Measurements from ENCODE around the gene ISCU.

ISCU gene

GRCh38 chr12:108519558-108519957 is 42.8 kb upstream of the ISCU start:
- H3K27ac ChIP-seq (ENCODE audit: low read depth in 2 of 2, low read length in 2 of 2), result no peak overlapping the region
- no peak overlapping the region for H3K4me3 ChIP-seq (ENCODE audit: low read length in 2 of 2)
- no peaks in the 10 kb centered on the region for H3K27me3 ChIP-seq (ENCODE audit: control insufficient read depth in 2 of 2, insufficient read depth in 2 of 2, low read length in 2 of 2)

GRCh38 chr12:108523365-108523764 is 39.0 kb upstream of the ISCU start:
- Histone ChIP-seq H3K4me3 (ENCODE audit: low read length in 2 of 2) (no peak overlapping the region), H3K36me3 (ENCODE audit: control insufficient read depth in 2 of 2, insufficient read depth in 2 of 2, low read length in 2 of 2) (peaks cover 81 to 90% of the 10 kb centered on the region in 2 donors), H3K27ac (ENCODE audit: low read depth in 2 of 2, low read length in 2 of 2) (no peak overlapping the region), H3K27me3 (ENCODE audit: control insufficient read depth in 2 of 2, insufficient read depth in 2 of 2, low read length in 2 of 2) (no peaks in the 10 kb centered on the region), H3K4me1 (ENCODE audit: control insufficient read depth in 2 of 2, insufficient read depth in 2 of 2, low read length in 2 of 2) (no peaks in the 10 kb centered on the region), H3K9me3 (ENCODE audit: control insufficient read depth in 2 of 2, low read length in 2 of 2) (no peaks in the 10 kb centered on the region), H3K9ac (ENCODE audit: low read depth in 1 of 2, low read length in 2 of 2) (no peak overlapping the region)

More at GRCh38 chr12:108519558-108519957, 42.8 kb upstream of the ISCU start:
- H3K36me3 ChIP-seq (ENCODE audit: control insufficient read depth in 2 of 2, insufficient read depth in 2 of 2, low read length in 2 of 2), result peaks cover 55 to 68% of the 10 kb centered on the region in 2 donors
- H3K9me3 ChIP-seq (ENCODE audit: control insufficient read depth in 2 of 2, low read length in 2 of 2), result no peaks in the 10 kb centered on the region
- no peak overlapping the region for H3K9ac ChIP-seq (ENCODE audit: low read depth in 1 of 2, low read length in 2 of 2)
- peaks cover 7 to 8% of the 10 kb centered on the region in 2 donors for H3K4me1 ChIP-seq (ENCODE audit: control insufficient read depth in 2 of 2, insufficient read depth in 2 of 2, low read length in 2 of 2)

GRCh38 chr12:108525681-108526080 is 36.7 kb upstream of the ISCU start:
- Histone ChIP-seq H3K4me1 (ENCODE audit: control insufficient read depth in 2 of 2, insufficient read depth in 2 of 2, low read length in 2 of 2) (no peaks in the 10 kb centered on the region), H3K9me3 (ENCODE audit: control insufficient read depth in 2 of 2, low read length in 2 of 2) (no peaks in the 10 kb centered on the region), H3K36me3 (ENCODE audit: control insufficient read depth in 2 of 2, insufficient read depth in 2 of 2, low read length in 2 of 2) (peaks cover 85 to 89% of the 10 kb centered on the region in 2 donors), H3K4me3 (ENCODE audit: low read length in 2 of 2) (no peak overlapping the region), H3K27me3 (ENCODE audit: control insufficient read depth in 2 of 2, insufficient read depth in 2 of 2, low read length in 2 of 2) (no peaks in the 10 kb centered on the region), H3K9ac (ENCODE audit: low read depth in 1 of 2, low read length in 2 of 2) (no peak overlapping the region), H3K27ac (ENCODE audit: low read depth in 2 of 2, low read length in 2 of 2) (no peak overlapping the region)

- H3K27me3 ChIP-seq (ENCODE audit: control insufficient read depth in 2 of 2, insufficient read depth in 2 of 2, low read length in 2 of 2), result no peaks in the 10 kb centered on the region
- H3K9me3 ChIP-seq (ENCODE audit: control insufficient read depth in 2 of 2, low read length in 2 of 2), result no peaks in the 10 kb centered on the region
- H3K4me1 ChIP-seq (ENCODE audit: control insufficient read depth in 2 of 2, insufficient read depth in 2 of 2, low read length in 2 of 2), result no peaks in the 10 kb centered on the region
- no peak overlapping the region for H3K9ac ChIP-seq (ENCODE audit: low read depth in 1 of 2, low read length in 2 of 2)
- no peak overlapping the region for H3K27ac ChIP-seq (ENCODE audit: low read depth in 2 of 2, low read length in 2 of 2)
- no peak overlapping the region for H3K4me3 ChIP-seq (ENCODE audit: low read length in 2 of 2)
- H3K36me3 ChIP-seq (ENCODE audit: control insufficient read depth in 2 of 2, insufficient read depth in 2 of 2, low read length in 2 of 2), result peaks cover 79 to 92% of the 10 kb centered on the region in 2 donors
These were observed 35.8 kb upstream of the ISCU start for GRCh38 chr12:108526482-108527165.

- H3K27ac ChIP-seq (ENCODE audit: low read depth in 2 of 2, low read length in 2 of 2), result no peak overlapping the region
- no peaks in the 10 kb centered on the region for H3K9me3 ChIP-seq (ENCODE audit: control insufficient read depth in 2 of 2, low read length in 2 of 2)
- no peak overlapping the region for H3K9ac ChIP-seq (ENCODE audit: low read depth in 1 of 2, low read length in 2 of 2)
- H3K36me3 ChIP-seq (ENCODE audit: control insufficient read depth in 2 of 2, insufficient read depth in 2 of 2, low read length in 2 of 2), result peaks cover 80 to 92% of the 10 kb centered on the region in 2 donors
- H3K27me3 ChIP-seq (ENCODE audit: control insufficient read depth in 2 of 2, insufficient read depth in 2 of 2, low read length in 2 of 2), result no peaks in the 10 kb centered on the region
- H3K4me3 ChIP-seq (ENCODE audit: low read length in 2 of 2), result no peak overlapping the region
- H3K4me1 ChIP-seq (ENCODE audit: control insufficient read depth in 2 of 2, insufficient read depth in 2 of 2, low read length in 2 of 2), result no peaks in the 10 kb centered on the region
These were observed 35.3 kb upstream of the ISCU start for GRCh38 chr12:108527166-108527496.

GRCh38 chr12:108530161-108530560 is 32.2 kb upstream of the ISCU start:
- H3K4me1 ChIP-seq (ENCODE audit: control insufficient read depth in 2 of 2, insufficient read depth in 2 of 2, low read length in 2 of 2), result no peaks in the 10 kb centered on the region
- H3K9ac ChIP-seq (ENCODE audit: low read depth in 1 of 2, low read length in 2 of 2), result no peak overlapping the region
- H3K9me3 ChIP-seq (ENCODE audit: control insufficient read depth in 2 of 2, low read length in 2 of 2), result no peaks in the 10 kb centered on the region
- H3K4me3 ChIP-seq (ENCODE audit: low read length in 2 of 2), result no peak overlapping the region
- peaks cover 71 to 80% of the 10 kb centered on the region in 2 donors for H3K36me3 ChIP-seq (ENCODE audit: control insufficient read depth in 2 of 2, insufficient read depth in 2 of 2, low read length in 2 of 2)
- no peak overlapping the region for H3K27ac ChIP-seq (ENCODE audit: low read depth in 2 of 2, low read length in 2 of 2)
- no peaks in the 10 kb centered on the region for H3K27me3 ChIP-seq (ENCODE audit: control insufficient read depth in 2 of 2, insufficient read depth in 2 of 2, low read length in 2 of 2)

GRCh38 chr12:108531929-108532848 is 30.2 kb upstream of the ISCU start:
- Histone ChIP-seq H3K9ac (ENCODE audit: low read depth in 1 of 2, low read length in 2 of 2) (no peak overlapping the region), H3K4me3 (ENCODE audit: low read length in 2 of 2) (no peak overlapping the region), H3K36me3 (ENCODE audit: control insufficient read depth in 2 of 2, insufficient read depth in 2 of 2, low read length in 2 of 2) (peaks cover 71 to 81% of the 10 kb centered on the region in 2 donors), H3K4me1 (ENCODE audit: control insufficient read depth in 2 of 2, insufficient read depth in 2 of 2, low read length in 2 of 2) (no peaks in the 10 kb centered on the region), H3K9me3 (ENCODE audit: control insufficient read depth in 2 of 2, low read length in 2 of 2) (no peaks in the 10 kb centered on the region), H3K27ac (ENCODE audit: low read depth in 2 of 2, low read length in 2 of 2) (no peak overlapping the region), H3K27me3 (ENCODE audit: control insufficient read depth in 2 of 2, insufficient read depth in 2 of 2, low read length in 2 of 2) (no peaks in the 10 kb centered on the region)

- Histone ChIP-seq H3K9me3 (ENCODE audit: control insufficient read depth in 2 of 2, low read length in 2 of 2) (no peaks in the 10 kb centered on the region), H3K36me3 (ENCODE audit: control insufficient read depth in 2 of 2, insufficient read depth in 2 of 2, low read length in 2 of 2) (peaks cover 52% of the 10 kb centered on the region in 2 donors)
These were observed 24.2 kb upstream of the ISCU start for GRCh38 chr12:108538146-108538545.

GRCh38 chr12:108538616-108539195 is 23.7 kb upstream of the ISCU start:
- Histone ChIP-seq H3K4me3 (ENCODE audit: low read length in 2 of 2) (no peak overlapping the region), H3K9ac (ENCODE audit: low read depth in 1 of 2, low read length in 2 of 2) (no peak overlapping the region), H3K36me3 (ENCODE audit: control insufficient read depth in 2 of 2, insufficient read depth in 2 of 2, low read length in 2 of 2) (peaks cover 54 to 56% of the 10 kb centered on the region in 2 donors), H3K27me3 (ENCODE audit: control insufficient read depth in 2 of 2, insufficient read depth in 2 of 2, low read length in 2 of 2) (no peaks in the 10 kb centered on the region), H3K4me1 (ENCODE audit: control insufficient read depth in 2 of 2, insufficient read depth in 2 of 2, low read length in 2 of 2) (no peaks in the 10 kb centered on the region), H3K9me3 (ENCODE audit: control insufficient read depth in 2 of 2, low read length in 2 of 2) (no peaks in the 10 kb centered on the region), H3K27ac (ENCODE audit: low read depth in 2 of 2, low read length in 2 of 2) (no peak overlapping the region)

More at GRCh38 chr12:108538146-108538545, 24.2 kb upstream of the ISCU start:
- H3K4me1 ChIP-seq (ENCODE audit: control insufficient read depth in 2 of 2, insufficient read depth in 2 of 2, low read length in 2 of 2), result no peaks in the 10 kb centered on the region
- H3K27ac ChIP-seq (ENCODE audit: low read depth in 2 of 2, low read length in 2 of 2), result no peak overlapping the region
- H3K4me3 ChIP-seq (ENCODE audit: low read length in 2 of 2), result no peak overlapping the region
- H3K27me3 ChIP-seq (ENCODE audit: control insufficient read depth in 2 of 2, insufficient read depth in 2 of 2, low read length in 2 of 2), result no peaks in the 10 kb centered on the region
- no peak overlapping the region for H3K9ac ChIP-seq (ENCODE audit: low read depth in 1 of 2, low read length in 2 of 2)

- peaks cover 42 to 47% of the 10 kb centered on the region in 2 donors for H3K36me3 ChIP-seq (ENCODE audit: control insufficient read depth in 2 of 2, insufficient read depth in 2 of 2, low read length in 2 of 2)
- H3K9ac ChIP-seq (ENCODE audit: low read depth in 1 of 2, low read length in 2 of 2), result no peak overlapping the region
- H3K27me3 ChIP-seq (ENCODE audit: control insufficient read depth in 2 of 2, insufficient read depth in 2 of 2, low read length in 2 of 2), result no peaks in the 10 kb centered on the region
- H3K4me1 ChIP-seq (ENCODE audit: control insufficient read depth in 2 of 2, insufficient read depth in 2 of 2, low read length in 2 of 2), result no peaks in the 10 kb centered on the region
- H3K4me3 ChIP-seq (ENCODE audit: low read length in 2 of 2), result no peak overlapping the region
- H3K9me3 ChIP-seq (ENCODE audit: control insufficient read depth in 2 of 2, low read length in 2 of 2), result no peaks in the 10 kb centered on the region
- H3K27ac ChIP-seq (ENCODE audit: low read depth in 2 of 2, low read length in 2 of 2), result no peak overlapping the region
These were observed 20.1 kb upstream of the ISCU start for GRCh38 chr12:108542320-108542719.

All from mucosa of rectum (tissue), 2 donors.